Neural cell (in vitro differentiated cells): ENCODE data around the gene UIMC1. TPM values are rescaled to one million over a fixed set of nuclear protein-coding genes. Genes with fewer than 3 reads are reported as not detected.
A peak's percentile ranks its signal among the peaks of the same experiment; 100 is the strongest.

Experiments used
- H2AFZ ChIP-seq: fragments of 200-600, 300-800 bp; sonication (generic), shearing (Covaris generic); 2 replicates; pipeline ENCODE4 v1.6.0; 2014; ENCODE audit warnings: low read depth, mild to moderate bottlenecking, antibody characterized with exemption, low read length, moderate library complexity
- H3F3A ChIP-seq: fragments of 200-600 bp; shearing (Covaris generic); 2 replicates; pipeline ENCODE4 v1.6.1; 2016; ENCODE audit warnings: mild to moderate bottlenecking, moderate library complexity, mixed read lengths, antibody characterized with exemption, low read length; ENCODE audit not compliant: insufficient read depth, poor library complexity, severe bottlenecking
- H3K27ac ChIP-seq: fragments of 200-600, 300-800 bp; sonication (generic), shearing (Covaris generic); 2 replicates; pipeline ENCODE4 v1.5.1; 2014; ENCODE audit warnings: mild to moderate bottlenecking, low read length, moderate library complexity
- H3K27me3 ChIP-seq: fragments of 300-800, 200-600 bp; sonication (generic), shearing (Covaris generic); 2 replicates; pipeline ENCODE4 v1.6.0; 2014; ENCODE audit warnings: mild to moderate bottlenecking, low read depth, low read length, moderate library complexity; ENCODE audit not compliant: insufficient read depth
- H3K36me3 ChIP-seq: fragments of 300-800, 200-600 bp; sonication (generic), shearing (Covaris generic); 2 replicates; pipeline ENCODE4 v1.5.1; 2014; ENCODE audit warnings: mild to moderate bottlenecking, antibody characterized with exemption, low read length, moderate library complexity; ENCODE audit not compliant: insufficient read depth
- H3K4me2 ChIP-seq: fragments of 300-800, 200-600 bp; sonication (generic), shearing (Covaris generic); 2 replicates; pipeline ENCODE4 v1.6.0; 2014; ENCODE audit warnings: mild to moderate bottlenecking, low read length
- H3K4me3 ChIP-seq: fragments of 300-800, 200-600 bp; sonication (generic), shearing (Covaris generic); 2 replicates; pipeline ENCODE4 v1.5.1; 2014; ENCODE audit warnings: mild to moderate bottlenecking, low read length, moderate library complexity
- H3K79me2 ChIP-seq: fragments of 200-600 bp; shearing (Covaris generic); replicated peaks from 2 replicates; pipeline ENCODE4 v1.6.0; 2014; ENCODE audit warnings: mild to moderate bottlenecking, low read length, moderate library complexity; ENCODE audit not compliant: insufficient read depth
- H3K9ac ChIP-seq: fragments of 300-800, 200-600 bp; sonication (generic), shearing (Covaris generic); 2 replicates; pipeline ENCODE4 v1.6.1; 2016; ENCODE audit warnings: mild to moderate bottlenecking, low read length, mixed read lengths
- H3K9me2 ChIP-seq: fragments of 200-600 bp; shearing (Covaris generic); 2 replicates; pipeline ENCODE4 v1.6.1; 2016; ENCODE audit warnings: mild to moderate bottlenecking, low read length, mixed read lengths; ENCODE audit not compliant: insufficient read depth
- H3K9me3 ChIP-seq: fragments of 200-600, 300-800 bp; sonication (generic), shearing (Covaris generic); 2 replicates; pipeline ENCODE4 v1.6.1; 2016; ENCODE audit warnings: mild to moderate bottlenecking, mixed run types, low read length, moderate library complexity, mixed read lengths
- H4K20me1 ChIP-seq: fragments of 200-600 bp; shearing (Covaris generic); 2 replicates; pipeline ENCODE4 v1.6.1; 2016; ENCODE audit warnings: mild to moderate bottlenecking, mixed run types; ENCODE audit not compliant: insufficient read depth
- CTCF ChIP-seq: fragments of 450-650 bp; IDR thresholded peaks from 2 replicates; pipeline ENCODE4 v1.5.1; 2014; ENCODE audit warnings: antibody characterized with exemption, mild to moderate bottlenecking, moderate library complexity; ENCODE audit not compliant: poor library complexity, severe bottlenecking
- EP300 ChIP-seq: fragments of 450-650 bp; conservative IDR thresholded peaks from 2 replicates; pipeline ENCODE4 v1.6.1; 2014; ENCODE audit warnings: antibody characterized with exemption, mild to moderate bottlenecking, moderate library complexity; ENCODE audit not compliant: poor library complexity, severe bottlenecking
- EZH2 ChIP-seq: fragments of 200-600, 300-800 bp; shearing (Covaris generic), sonication (generic); IDR thresholded peaks from 2 replicates; pipeline ENCODE4 v1.6.1; 2014; ENCODE audit warnings: antibody characterized with exemption, low read length, borderline replicate concordance, mild to moderate bottlenecking; ENCODE audit not compliant: insufficient read depth, poor library complexity, severe bottlenecking
- MXI1 ChIP-seq: fragments of 450-650 bp; conservative IDR thresholded peaks from 2 replicates; pipeline ENCODE4 v1.6.1; 2014; ENCODE audit warnings: antibody characterized with exemption, mild to moderate bottlenecking; ENCODE audit not compliant: poor library complexity, severe bottlenecking
- POLR2AphosphoS5 ChIP-seq: IDR thresholded peaks from 2 replicates; pipeline ENCODE4 v1.6.1; 2012
- RAD21 ChIP-seq: fragments of 450-650 bp; conservative IDR thresholded peaks from 2 replicates; pipeline ENCODE4 v1.6.1; 2014; ENCODE audit warnings: antibody characterized with exemption, mild to moderate bottlenecking, moderate library complexity
- SMC3 ChIP-seq: fragments of 450-650 bp; conservative IDR thresholded peaks from 2 replicates; pipeline ENCODE4 v1.6.1; 2014; ENCODE audit warnings: antibody characterized with exemption, mild to moderate bottlenecking, moderate library complexity; ENCODE audit not compliant: poor library complexity
- TAF1 ChIP-seq: IDR thresholded peaks from 2 replicates; pipeline ENCODE4 v1.6.1; 2012; ENCODE audit warnings: low read depth
- polyA plus RNA-seq: library from polyadenylated mRNA; depleted of rRNA; stranded (reverse); fragments of >200 nt; gene quantifications from 2 replicates; pipeline ENCODE4 v1.2.3, GENCODE V29; 2014
- TF ChIP-seq, protein P1 (sequence below): IDR thresholded peaks from 2 replicates; pipeline ENCODE4 v1.6.1; 2012; ENCODE audit warnings: borderline replicate concordance

UIMC1 gene
- polyA plus RNA-seq, 1 donor from 2014 or later, result 74.0 TPM

DNA sequence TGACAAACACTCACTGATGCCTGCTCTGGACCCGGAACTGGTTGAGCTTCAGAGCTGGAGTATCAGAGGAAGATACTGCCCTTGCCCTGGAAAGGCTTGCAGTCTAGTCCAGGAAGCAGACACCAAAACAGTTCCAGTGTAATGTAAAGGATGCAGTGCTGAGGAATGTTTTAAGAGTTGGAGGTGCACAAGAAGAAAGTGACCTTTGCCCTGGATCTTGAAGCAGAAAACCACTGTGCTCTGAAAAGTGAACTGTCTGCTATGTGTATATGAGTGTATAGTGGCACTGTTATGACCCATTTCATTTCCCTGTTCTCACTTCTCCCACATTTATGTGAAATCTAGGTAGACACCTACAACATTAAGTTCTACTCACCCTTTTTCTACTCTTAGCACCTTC lies 18.0 kb upstream of the UIMC1 start:
- H3K27ac ChIP-seq, result no peak overlapping the region
- H3K4me2 ChIP-seq, result no peak overlapping the region
- no peaks in the 10 kb centered on the region for H4K20me1 ChIP-seq
- no peaks in the 10 kb centered on the region for H3K27me3 ChIP-seq
- H3K9me3 ChIP-seq, result no peaks in the 10 kb centered on the region
- H3F3A ChIP-seq, result no peaks in the 10 kb centered on the region
- H3K79me2 ChIP-seq, result peaks cover 23% of the 10 kb centered on the region
- TF ChIP-seq EZH2 (no peak), EP300 (no peak), RAD21 (no peak), TAF1 (no peak), CTCF (no peak), MXI1 (no peak), SMC3 (no peak), POLR2AphosphoS5 (no peak)
- TF ChIP-seq, protein P1, sequence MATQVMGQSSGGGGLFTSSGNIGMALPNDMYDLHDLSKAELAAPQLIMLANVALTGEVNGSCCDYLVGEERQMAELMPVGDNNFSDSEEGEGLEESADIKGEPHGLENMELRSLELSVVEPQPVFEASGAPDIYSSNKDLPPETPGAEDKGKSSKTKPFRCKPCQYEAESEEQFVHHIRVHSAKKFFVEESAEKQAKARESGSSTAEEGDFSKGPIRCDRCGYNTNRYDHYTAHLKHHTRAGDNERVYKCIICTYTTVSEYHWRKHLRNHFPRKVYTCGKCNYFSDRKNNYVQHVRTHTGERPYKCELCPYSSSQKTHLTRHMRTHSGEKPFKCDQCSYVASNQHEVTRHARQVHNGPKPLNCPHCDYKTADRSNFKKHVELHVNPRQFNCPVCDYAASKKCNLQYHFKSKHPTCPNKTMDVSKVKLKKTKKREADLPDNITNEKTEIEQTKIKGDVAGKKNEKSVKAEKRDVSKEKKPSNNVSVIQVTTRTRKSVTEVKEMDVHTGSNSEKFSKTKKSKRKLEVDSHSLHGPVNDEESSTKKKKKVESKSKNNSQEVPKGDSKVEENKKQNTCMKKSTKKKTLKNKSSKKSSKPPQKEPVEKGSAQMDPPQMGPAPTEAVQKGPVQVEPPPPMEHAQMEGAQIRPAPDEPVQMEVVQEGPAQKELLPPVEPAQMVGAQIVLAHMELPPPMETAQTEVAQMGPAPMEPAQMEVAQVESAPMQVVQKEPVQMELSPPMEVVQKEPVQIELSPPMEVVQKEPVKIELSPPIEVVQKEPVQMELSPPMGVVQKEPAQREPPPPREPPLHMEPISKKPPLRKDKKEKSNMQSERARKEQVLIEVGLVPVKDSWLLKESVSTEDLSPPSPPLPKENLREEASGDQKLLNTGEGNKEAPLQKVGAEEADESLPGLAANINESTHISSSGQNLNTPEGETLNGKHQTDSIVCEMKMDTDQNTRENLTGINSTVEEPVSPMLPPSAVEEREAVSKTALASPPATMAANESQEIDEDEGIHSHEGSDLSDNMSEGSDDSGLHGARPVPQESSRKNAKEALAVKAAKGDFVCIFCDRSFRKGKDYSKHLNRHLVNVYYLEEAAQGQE, result no peak
- H3K4me3 ChIP-seq, result peak overlapping the region; percentile 26
- H3K36me3 ChIP-seq, result no peaks in the 10 kb centered on the region
- H3K9ac ChIP-seq, result no peak overlapping the region
- no peak overlapping the region for H2AFZ ChIP-seq
- no peaks in the 10 kb centered on the region for H3K9me2 ChIP-seq

DNA sequence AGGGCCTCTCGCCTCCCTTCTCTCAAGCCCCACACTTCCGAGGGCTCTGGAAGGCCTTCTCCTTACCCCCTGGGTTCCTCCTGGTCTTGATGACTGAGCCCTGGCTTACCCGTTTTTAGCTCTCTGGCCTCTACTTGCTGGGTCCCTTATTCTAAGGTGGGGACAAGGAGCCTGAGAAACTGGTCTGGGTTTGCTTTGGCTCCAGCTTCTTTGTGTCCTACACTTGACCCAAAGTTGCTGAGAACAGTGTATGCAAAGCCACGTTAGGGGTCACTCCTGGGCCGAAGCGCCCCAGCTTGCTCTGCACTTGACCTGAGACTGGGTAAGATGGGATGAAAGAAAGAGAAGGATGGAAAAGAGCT lies 16.7 kb upstream of the UIMC1 start:
- H2AFZ ChIP-seq, result peak overlapping the region; percentile 95
- no peaks in the 10 kb centered on the region for H3K36me3 ChIP-seq
- peak overlapping the region; percentile 88 for H3K4me3 ChIP-seq
- no peaks in the 10 kb centered on the region for H3F3A ChIP-seq
- peaks cover 23% of the 10 kb centered on the region for H3K79me2 ChIP-seq
- no peaks in the 10 kb centered on the region for H3K9me3 ChIP-seq
- H3K9me2 ChIP-seq, result no peaks in the 10 kb centered on the region
- H3K27ac ChIP-seq, result peak overlapping the region; percentile 83
- no peaks in the 10 kb centered on the region for H4K20me1 ChIP-seq
- TF ChIP-seq EZH2 (no peak), SMC3 (no peak), MXI1 (no peak), EP300 (no peak), TAF1 (no peak), POLR2AphosphoS5 (no peak), CTCF (no peak), RAD21 (no peak)
- TF ChIP-seq, protein P1, result no peak
- peak overlapping the region; percentile 94 for H3K9ac ChIP-seq
- H3K4me2 ChIP-seq, result peak overlapping the region; percentile 77
- no peaks in the 10 kb centered on the region for H3K27me3 ChIP-seq
